ENCODE data around the gene FBXL16. TPM values are rescaled to one million over a fixed set of nuclear protein-coding genes. Genes with fewer than 3 reads are reported as not detected.

FBXL16 gene
- total and polyA plus RNA-seq, 9 of the 15 experiments (the other 6 are each of a cell fraction or from before 2014, with no cell fraction given) = 0.21 to 8.2 (median 1.7) TPM

DNA sequence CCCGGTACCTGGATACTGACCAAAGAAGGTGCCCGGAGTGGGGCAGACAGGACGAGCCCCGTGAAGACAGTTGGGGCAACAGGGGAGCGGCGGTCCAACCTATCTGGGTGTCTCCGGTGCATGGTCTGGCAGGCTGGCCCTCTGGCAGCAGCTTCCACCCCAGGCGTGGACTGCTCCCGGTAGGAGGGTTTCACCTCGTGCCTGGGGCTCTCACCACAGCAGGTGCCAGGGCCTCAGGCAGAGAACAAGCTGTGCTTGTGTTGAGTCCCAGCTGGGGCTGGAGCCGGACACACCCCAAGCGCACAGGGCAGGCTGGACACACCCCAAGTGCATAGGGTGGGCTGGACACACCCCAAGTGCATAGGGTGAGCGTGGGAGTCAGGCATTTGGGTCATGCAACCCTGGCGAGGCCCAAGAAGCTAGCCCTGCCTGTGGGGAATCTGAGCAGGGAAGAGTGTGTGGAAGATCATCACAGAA is 1.5 kb upstream of the FBXL16 start:
- Histone ChIP-seq H3K4me1 (replicated peaks in 1 of 2; ENCODE audit: control insufficient read depth in 2 of 2, insufficient read depth in 2 of 2, low read length in 2 of 2) (peaks cover 0 to 65% of the 10 kb centered on the region in 2 experiments; a peak in 3 of 5 replicates), H3K79me2 (ENCODE audit: control insufficient read depth, insufficient read depth, low read length) (no peaks in the 10 kb centered on the region), H3K9me3 (replicated peaks; ENCODE audit: control insufficient read depth, insufficient read depth, low read depth, low read length) (no peaks in the 10 kb centered on the region), H4K20me1 (replicated peaks; ENCODE audit: control insufficient read depth, insufficient read depth, low read length) (peaks cover 34% of the 10 kb centered on the region), H3K36me3 (ENCODE audit: control insufficient read depth, insufficient read depth, low read length) (no peaks in the 10 kb centered on the region), H3K27me3 (ENCODE audit: control insufficient read depth in 2 of 2, insufficient read depth in 2 of 2, low read length in 2 of 2) (peaks cover 5 to 37% of the 10 kb centered on the region in 2 experiments; a peak in 3 of 5 replicates), H3K4me2 (ENCODE audit: insufficient read depth, low read length) (no peak overlapping the region), H3K4me3 (no peak overlapping the region), H3K9ac (ENCODE audit: insufficient read depth in 1 of 2, low read depth in 2 of 2, low read length in 2 of 2) (peak overlapping the region in 1 of 2 experiments; percentile 76; a peak in 1 of 4 replicates), H2AFZ (ENCODE audit: low read depth, low read length) (no peak overlapping the region), H3K9me1 (ENCODE audit: control insufficient read depth, insufficient read depth, low read length) (peaks cover 4% of the 10 kb centered on the region), H3K27ac (ENCODE audit: extremely low read depth, low read depth, low read length) (no peak overlapping the region)
- no peak for FAIRE-seq
- ATAC-seq = no peak
- no TSS peak for BruUV-seq (replicated peaks)
- intact Hi-C loops (cut with micrococcal nuclease) (no loop called here), in situ Hi-C loops (cut with MboI) (no loop called here)
- WGBS (ENCODE audit: insufficient coverage, low coverage, missing lambda C conversion rate) = 9% methylated on average over 14 of the region's 14 CpGs
- POLR2A ChIA-PET = interaction anchor here (0.5 to 1.7 kb wide), 7 partner anchors 9 to 83 kb away, joined by 3 to 9 read pairs (median 3); partner anchors contain the start of gene ANTKMT
- TF ChIP-seq PPARD (CRISPR knock-in tag; IDR thresholded peaks at IDR 0.05) = no peak
- TF ChIP-seq, protein P1, sequence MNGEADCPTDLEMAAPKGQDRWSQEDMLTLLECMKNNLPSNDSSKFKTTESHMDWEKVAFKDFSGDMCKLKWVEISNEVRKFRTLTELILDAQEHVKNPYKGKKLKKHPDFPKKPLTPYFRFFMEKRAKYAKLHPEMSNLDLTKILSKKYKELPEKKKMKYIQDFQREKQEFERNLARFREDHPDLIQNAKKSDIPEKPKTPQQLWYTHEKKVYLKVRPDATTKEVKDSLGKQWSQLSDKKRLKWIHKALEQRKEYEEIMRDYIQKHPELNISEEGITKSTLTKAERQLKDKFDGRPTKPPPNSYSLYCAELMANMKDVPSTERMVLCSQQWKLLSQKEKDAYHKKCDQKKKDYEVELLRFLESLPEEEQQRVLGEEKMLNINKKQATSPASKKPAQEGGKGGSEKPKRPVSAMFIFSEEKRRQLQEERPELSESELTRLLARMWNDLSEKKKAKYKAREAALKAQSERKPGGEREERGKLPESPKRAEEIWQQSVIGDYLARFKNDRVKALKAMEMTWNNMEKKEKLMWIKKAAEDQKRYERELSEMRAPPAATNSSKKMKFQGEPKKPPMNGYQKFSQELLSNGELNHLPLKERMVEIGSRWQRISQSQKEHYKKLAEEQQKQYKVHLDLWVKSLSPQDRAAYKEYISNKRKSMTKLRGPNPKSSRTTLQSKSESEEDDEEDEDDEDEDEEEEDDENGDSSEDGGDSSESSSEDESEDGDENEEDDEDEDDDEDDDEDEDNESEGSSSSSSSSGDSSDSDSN (IDR thresholded peaks at IDR 0.05; ENCODE audit: borderline replicate concordance in 1 of 2, low read depth in 2 of 2, low read length in 2 of 2) = 0 out of 4 replicates have a peak, but pooled peaks of 1 of the 2 experiments have one; percentile 1
- DNase-seq (ENCODE audit: extremely low read depth in 1 of 4, low spot score in 3 of 4) = peak in 1 of 4 experiments; percentile 35
- CTCF ChIA-PET (ENCODE audit: low intra/inter-chr PET ratio) = no interaction called here

Data from K562 (cell line).